NOMO-1 treated with DMSO at 0.1 percent for 48 hours (cell line): ENCODE data around the gene SCG5.
"Not testable (repeated sequence)": the region's sequence is repeated elsewhere in the genome, so short reads cannot be mapped to it uniquely, and the experiment has no call there.

Experiments
- DNase-seq: peaks from one replicate; lab custom pipeline; 2025; ENCODE audit not compliant: unreplicated experiment; lab: John Stamatoyannopoulos, UW

The SCG5 gene

GRCh38 chr15:32641517-32642059 is at the start of gene SCG5:
TSS of gene SCG5 (plus strand) at chr15:32641710. CDS start at chr15:32643593, 1,883 bp downstream.
- no peak for DNase-seq

GRCh38 chr15:32593151-32593550 is 48.4 kb upstream of the SCG5 start, which contains the start of gene GOLGA8N:
TSS of gene GOLGA8N (plus strand) at chr15:32593456.
- DNase-seq, result not testable (repeated sequence)

- not testable (repeated sequence) for DNase-seq
Observed at GRCh38 chr15:32609518-32609917, 32.0 kb upstream of the SCG5 start.

- DNase-seq, result not testable (repeated sequence)
Observed at GRCh38 chr15:32610719-32611118, 30.8 kb upstream of the SCG5 start.

GRCh38 chr15:32614712-32615050 is 26.8 kb upstream of the SCG5 start:
- not testable (repeated sequence) for DNase-seq

- not testable (repeated sequence) for DNase-seq
Observed at GRCh38 chr15:32615051-32615870, 26.2 kb upstream of the SCG5 start, which contains the start of gene ARHGAP11A. TSS of gene ARHGAP11A (plus strand) at chr15:32615504. CDS start at chr15:32616212, 708 bp downstream.

- DNase-seq, result not testable (repeated sequence)
Observed at GRCh38 chr15:32615871-32616426, 25.6 kb upstream of the SCG5 start.

GRCh38 chr15:32636410-32636809 is 5.1 kb upstream of the SCG5 start:
- DNase-seq, result no peak

GRCh38 chr15:32636908-32637567 is 4.5 kb upstream of the SCG5 start:
- DNase-seq, result no peak

- DNase-seq, result no peak
Observed at GRCh38 chr15:32637704-32638103, 3.8 kb upstream of the SCG5 start.

- no peak for DNase-seq
Observed at GRCh38 chr15:32642667-32643435, 1.3 kb downstream of the SCG5 start.

- no peak for DNase-seq
Observed at GRCh38 chr15:32643907-32644445, 2.5 kb downstream of the SCG5 start.

GRCh38 chr15:32646291-32646690 is 4.8 kb downstream of the SCG5 start:
- DNase-seq, result no peak

- DNase-seq, result no peak
Observed at GRCh38 chr15:32649342-32649741, 7.8 kb downstream of the SCG5 start.

GRCh38 chr15:32651229-32651837 is 9.8 kb downstream of the SCG5 start:
- DNase-seq, result peak; percentile 33

GRCh38 chr15:32652178-32652577 is 10.7 kb downstream of the SCG5 start:
- no peak for DNase-seq

GRCh38 chr15:32656091-32656490 is 14.6 kb downstream of the SCG5 start:
- no peak for DNase-seq

GRCh38 chr15:32656496-32656895 is 15.0 kb downstream of the SCG5 start:
- DNase-seq, result no peak

GRCh38 chr15:32657198-32657883 is 15.8 kb downstream of the SCG5 start:
- no peak for DNase-seq

- DNase-seq, result no peak
Observed at GRCh38 chr15:32657941-32658340, 16.4 kb downstream of the SCG5 start.
